ENCODE measurements around the gene CCDC40.

GRCh38 chr17:80097844-80098691 lies 61.6 kb downstream of the CCDC40 start:
- no peak for TF ChIP-seq ZEB2 (IDR thresholded peaks at IDR 0.05)
- no peak for TF ChIP-seq RCOR1 (IDR thresholded peaks at IDR 0.05; ENCODE audit: borderline replicate concordance in 1 of 2, low read depth in 2 of 2, low read length in 2 of 2)
- no peak for TF ChIP-seq ZBTB5 (IDR thresholded peaks at IDR 0.05)

Data from K562 (cell line).